Measurements from ENCODE around the gene RAG2.
"Not testable (repeated sequence)": the region's sequence is repeated elsewhere in the genome, so short reads cannot be mapped to it uniquely, and the experiment has no call there.

- not testable (repeated sequence) for TF ChIP-seq CTCF (IDR thresholded peaks at IDR 0.05); POLR2AphosphoS5 (IDR thresholded peaks at IDR 0.05; ENCODE audit: low read depth, low read length); REST (IDR thresholded peaks at IDR 0.05; ENCODE audit: insufficient read depth in 1 of 2, low read depth in 2 of 2, low read length in 1 of 2); TCF7L2 (IDR thresholded peaks at IDR 0.05; ENCODE audit: low read depth, low read length); SIN3A (IDR thresholded peaks at IDR 0.05; ENCODE audit: borderline replicate concordance, insufficient read depth, low read depth, low read length)
Observed at GRCh38 chr11:36557390-36557789, 40.6 kb downstream of the RAG2 start.
